ENCODE data around the gene ZNF888.
"Not testable (repeated sequence)": the region's sequence is repeated elsewhere in the genome, so short reads cannot be mapped to it uniquely, and the experiment has no call there.

The ZNF888 gene

DNA sequence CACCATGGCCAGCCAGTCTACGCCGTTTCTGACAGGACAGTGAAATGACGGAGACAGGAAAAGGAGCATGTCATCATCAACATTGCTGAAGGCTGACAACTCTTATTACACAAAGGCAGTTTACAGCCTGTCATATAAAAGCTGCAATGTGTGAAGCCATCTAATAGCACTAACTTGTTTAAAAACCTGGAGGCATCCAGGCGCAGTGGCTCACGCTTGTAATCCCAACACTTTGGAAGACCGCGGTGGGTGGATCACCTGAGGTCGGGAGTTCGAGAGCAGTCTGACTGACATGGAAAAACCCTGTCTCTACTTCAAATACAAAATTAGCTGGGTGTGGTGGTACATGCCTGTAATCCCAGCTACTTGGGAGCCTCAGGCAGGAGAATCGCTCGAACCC lies 55.2 kb downstream of the ZNF888 start:
- not testable (repeated sequence) for DNase-seq

DNA sequence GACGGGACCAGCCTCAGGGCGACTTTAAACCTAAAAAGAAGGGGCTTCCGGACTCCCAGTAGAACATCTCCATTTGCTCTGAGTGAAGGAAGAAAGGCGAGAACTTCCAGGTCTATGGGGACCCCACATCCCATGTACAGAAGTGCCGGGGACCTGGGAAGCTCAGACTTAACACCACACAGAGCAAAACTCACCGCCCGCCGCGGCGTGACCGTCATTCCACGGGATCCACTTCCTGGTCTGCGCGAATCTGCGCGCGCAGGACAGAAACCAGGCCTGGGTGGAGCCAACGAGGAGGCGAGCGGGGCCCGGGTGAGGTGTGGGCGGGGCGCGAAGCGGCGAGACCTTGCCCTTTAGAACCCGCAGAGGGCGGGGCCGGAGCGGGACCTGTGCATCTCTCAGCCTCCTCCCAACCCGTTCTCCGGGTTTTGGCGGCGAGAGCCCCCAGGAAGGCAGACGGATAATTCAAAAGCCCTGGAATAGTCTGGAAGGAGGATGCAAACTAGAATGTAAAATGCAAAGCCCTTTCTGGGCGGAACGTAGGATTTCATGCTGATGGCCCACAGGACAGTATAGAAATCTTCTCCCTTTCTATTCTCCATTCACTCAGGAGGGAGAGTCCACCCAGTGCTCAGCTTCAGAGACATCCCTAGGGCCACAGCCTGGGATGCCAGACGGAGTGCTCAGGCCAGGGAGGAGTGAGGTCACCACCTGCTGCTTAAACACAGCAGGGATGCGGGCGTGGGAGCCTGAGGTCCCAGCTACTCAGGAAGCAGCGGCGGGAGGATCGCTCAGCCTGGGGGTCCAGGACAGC lies 65.6 kb downstream of the ZNF888 start, which contains the start of gene ZNF468:
Gene ZNF468 (minus strand): TSS at position 242 of the 814 bp plus-strand sequence. CDS start 3,347 bp downstream, outside the sequence.
- peak; percentile 50 for DNase-seq

DNA sequence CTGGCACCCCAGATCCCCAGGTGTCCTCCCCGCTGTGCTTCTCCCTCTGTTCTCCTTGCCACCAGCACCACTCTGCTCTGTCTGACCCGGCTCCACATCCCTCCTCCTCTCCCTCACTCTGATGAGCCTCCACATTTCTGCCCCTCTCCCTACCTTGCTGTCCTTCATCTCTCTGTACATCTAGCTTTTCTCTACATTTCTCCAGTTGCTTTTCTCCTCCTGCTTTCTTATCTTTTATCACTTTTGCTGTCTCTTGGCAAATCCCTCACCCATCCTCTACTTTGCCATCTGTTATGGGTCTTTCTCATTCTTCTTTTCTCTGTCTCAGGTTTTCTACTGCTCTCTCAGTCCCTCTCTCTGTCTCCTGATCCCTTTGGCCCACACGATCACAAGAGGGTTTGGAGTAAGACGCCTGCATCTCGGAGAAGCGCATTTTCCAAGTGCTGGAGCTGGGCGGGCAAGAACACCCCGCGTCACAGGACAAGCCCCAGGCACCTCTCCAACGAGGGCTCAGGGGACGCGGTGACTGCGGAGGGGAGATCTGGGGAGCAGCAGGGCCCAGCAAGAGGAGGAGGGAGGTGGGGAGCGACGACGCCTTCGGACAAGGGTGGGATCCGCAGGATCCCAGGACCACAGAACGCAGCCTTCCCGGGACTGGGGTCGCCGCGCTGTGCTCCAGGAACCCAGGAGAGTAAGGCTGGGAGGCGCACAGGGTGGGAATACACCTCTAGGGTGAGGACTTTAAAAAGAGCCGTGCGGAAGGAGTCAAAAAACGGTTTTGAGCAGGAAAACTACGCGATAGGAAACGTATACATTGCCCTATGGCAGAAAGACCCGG lies 66.5 kb downstream of the ZNF888 start:
- DNase-seq = peak; percentile 2

Data from fibroblast of skin of right quadriceps (primary cell).